Activated naive CD4-positive, alpha-beta T cell (primary cell): ENCODE data around the gene CHP2.
"Not testable (repeated sequence)": the region's sequence is repeated elsewhere in the genome, so short reads cannot be mapped to it uniquely, and the experiment has no call there.

Source experiments
- DNase-seq, 4 experiments: peaks; one replicate each; lab custom pipeline; 2025; lab: John Stamatoyannopoulos, UW

The CHP2 gene

GRCh38 chr16:23745263-23745662 lies 9.6 kb upstream of the CHP2 start:
- DNase-seq = no peak

GRCh38 chr16:23748630-23749029 lies 6.2 kb upstream of the CHP2 start:
- DNase-seq = no peak

GRCh38 chr16:23751053-23751452 lies 3.8 kb upstream of the CHP2 start:
- DNase-seq = not testable (repeated sequence)

DNA sequence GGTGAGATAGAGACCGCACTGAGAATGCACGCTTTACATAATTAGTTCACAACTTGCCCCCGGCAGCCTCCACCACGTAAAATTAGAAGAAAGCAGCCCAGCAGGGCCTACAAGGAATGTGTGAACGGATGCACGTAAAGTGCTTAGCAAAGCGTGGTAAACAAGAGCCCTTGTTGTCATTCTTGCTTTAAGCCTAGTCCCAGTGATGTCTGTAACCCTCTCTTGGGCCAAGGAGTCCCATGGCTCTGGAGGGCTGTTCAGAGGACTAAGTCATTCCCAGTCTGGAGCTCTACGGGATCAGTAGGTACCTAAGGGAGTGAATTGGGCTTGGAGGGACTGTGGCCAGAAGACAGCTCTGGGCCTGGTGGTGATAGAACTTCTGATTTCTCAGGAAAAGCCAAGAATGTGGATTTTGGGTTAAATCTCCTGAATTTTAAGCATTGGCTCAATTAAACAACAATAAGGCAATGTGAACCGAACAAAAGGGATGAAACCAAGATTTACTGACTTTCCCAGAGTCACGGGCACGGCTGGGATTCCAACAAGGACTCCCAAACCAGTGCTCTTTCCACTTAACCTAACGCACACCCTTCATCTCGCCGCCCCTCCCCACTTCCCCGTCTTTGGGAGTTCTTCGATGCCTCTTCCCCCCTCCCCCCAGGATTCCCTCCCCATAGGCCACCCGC lies 775 bp upstream of the CHP2 start:
- DNase-seq = no peak

DNA sequence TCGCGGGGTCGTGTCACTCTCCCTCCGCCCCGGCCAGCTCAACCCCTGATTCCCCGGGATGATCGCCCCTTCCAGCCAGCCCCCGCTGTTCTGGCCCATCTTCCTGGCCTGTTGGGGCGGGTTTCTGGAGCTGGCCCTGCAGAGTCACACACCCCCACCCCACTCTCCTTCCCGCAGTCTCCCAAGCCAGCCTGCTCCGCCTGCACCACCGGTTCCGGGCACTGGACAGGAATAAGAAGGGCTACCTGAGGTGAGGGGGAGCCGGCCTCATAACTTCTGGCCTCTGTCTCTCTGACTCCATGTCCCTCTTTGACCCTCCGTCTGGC lies 621 bp downstream of the CHP2 start:
- no peak for DNase-seq

GRCh38 chr16:23757116-23757515 lies 2.3 kb downstream of the CHP2 start:
- DNase-seq = no peak

DNA sequence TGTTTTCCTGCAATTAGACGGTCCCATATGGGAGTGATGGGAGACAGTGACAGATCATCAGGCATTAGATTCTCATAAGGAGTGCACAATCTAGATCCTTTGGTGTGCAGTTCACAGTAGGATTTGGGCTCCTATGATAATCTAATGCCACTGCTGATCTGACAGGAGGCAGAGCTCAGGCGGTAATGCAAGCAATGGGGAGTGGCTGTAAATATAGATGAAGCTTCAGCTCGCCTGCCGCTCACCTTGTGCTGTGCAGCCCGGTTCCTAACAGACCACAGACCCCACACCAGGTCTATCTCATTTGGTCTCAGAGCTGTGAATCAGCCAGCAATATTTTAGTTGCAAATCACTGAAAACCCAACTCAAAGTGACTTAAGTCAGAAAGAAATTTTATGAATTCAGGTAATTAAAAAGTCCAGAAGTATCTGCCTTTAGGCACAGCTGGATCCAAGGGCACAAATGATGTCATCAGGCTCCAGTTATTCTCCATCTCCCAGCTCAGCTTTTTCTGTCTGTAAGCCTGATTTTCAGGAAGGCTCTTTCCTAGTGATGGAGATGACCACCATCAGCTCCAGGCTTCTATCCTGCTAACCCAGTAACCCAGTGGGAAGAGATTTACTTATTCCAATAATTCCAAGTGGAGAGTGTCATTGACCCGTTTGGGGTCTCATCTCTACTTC lies 3.3 kb downstream of the CHP2 start:
- DNase-seq = no peak

- DNase-seq = no peak
Measured at GRCh38 chr16:23765933-23766332, 11.1 kb downstream of the CHP2 start.

DNA sequence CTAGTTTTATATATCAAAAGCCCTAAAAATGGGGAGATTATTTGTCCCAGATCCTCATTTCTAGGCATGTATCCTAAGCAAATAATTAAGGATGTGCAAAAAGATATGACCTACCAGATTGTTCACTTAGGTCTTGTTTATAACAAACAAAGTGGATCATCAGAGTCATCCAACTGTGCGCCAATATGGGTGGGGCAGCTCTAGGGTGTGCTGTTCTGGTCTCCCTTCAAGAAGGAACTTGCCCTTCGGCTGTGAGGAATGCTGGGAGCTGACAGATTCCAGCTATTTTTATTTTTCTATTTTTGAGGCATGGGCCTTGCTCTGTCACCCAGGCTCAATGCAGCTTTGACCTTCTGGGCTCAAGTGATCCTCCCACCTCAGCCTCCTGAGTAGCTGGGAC lies 13.8 kb downstream of the CHP2 start:
- DNase-seq = no peak

DNA sequence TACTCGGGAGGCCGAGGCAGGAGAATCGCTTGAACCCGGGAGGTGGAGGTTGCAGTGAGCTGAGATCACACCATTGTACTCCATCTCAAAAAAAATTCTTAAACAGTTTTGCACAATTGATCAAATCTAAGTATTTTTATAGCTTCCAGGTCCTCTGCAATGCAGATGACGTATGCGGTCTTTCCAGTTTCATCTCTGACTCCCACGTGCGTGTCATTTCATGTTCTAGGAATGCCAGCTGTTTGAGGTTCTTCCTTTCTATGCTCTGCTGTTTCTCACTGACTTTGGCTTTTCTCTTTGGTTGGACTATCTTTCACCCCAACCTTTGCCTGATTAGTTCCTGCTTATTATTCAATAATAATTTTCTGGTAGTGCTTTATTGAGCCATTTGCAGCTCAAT lies 16.2 kb downstream of the CHP2 start:
- no peak for DNase-seq

DNA sequence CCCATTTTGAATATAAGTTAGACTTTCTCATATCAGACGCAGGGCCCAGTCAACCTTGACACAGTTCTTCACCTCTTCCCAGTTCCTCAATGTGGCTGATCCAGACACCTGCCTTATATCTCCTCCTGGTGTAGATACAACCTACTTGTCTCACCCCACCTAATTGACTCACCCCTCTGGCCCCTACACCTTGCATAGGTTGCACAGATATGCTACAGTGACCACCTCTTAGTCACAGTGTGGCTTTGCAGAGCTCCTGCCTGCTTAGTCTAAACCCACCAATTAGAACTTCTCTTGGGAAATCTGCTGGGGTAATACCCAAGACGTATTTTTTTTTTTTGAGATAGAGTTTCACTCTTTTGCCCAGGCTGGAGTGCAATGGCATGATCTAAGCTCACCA lies 16.8 kb downstream of the CHP2 start:
- no peak for DNase-seq

- no peak for DNase-seq
Measured at GRCh38 chr16:23773339-23773738, 18.5 kb downstream of the CHP2 start.

DNA sequence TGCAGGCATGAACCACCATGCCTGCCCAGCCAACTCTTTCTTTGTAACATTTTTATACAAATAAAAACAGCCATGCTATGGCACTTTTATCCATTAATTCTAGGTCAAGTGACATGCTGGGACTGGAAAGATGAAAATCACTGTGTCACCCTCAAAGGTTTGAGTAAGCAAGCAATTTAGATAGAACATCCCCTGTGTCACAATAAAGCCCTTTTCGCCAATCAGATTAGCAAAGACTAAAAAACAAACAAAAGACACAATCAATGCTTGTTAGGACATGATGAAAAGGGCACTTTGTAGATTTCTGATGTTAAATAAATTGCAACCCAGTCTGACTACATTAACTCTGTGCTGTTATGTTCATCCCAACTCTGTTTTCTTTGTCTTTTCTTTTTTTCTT lies 26.4 kb downstream of the CHP2 start:
- no peak for DNase-seq

DNA sequence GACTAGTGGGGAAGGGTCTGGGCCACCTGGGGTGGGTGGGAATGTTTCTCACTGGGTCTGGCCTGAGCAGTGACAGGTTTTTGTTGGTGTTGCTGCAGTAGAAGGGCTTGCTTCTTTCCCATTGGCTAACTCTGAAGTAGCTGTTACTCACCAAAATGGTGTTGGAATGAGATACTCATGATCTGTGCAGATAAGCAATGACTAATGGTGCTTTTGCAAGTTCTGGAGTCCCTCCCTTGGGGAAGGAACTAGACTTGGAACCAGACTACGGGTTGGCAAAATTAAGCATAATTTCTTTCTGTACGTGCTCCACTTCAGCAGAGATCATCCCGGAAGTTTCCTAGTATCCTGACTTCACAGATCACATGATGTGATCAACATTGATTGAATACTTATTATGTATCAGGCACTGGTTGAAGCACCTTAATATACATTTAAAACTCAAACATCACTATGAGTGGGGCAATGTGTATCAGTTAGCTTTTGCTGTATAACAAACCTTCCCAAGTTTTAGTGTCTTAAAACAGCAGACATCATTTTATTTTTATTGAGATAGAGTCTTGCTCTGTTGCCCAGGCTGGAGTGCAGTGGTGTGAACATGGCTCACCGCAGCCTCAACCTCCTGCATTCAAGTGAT lies 30.1 kb downstream of the CHP2 start:
- no peak for DNase-seq

GRCh38 chr16:23785842-23786241 lies 31.0 kb downstream of the CHP2 start:
- no peak for DNase-seq

- DNase-seq = no peak
Measured at GRCh38 chr16:23786964-23787561, 32.2 kb downstream of the CHP2 start.

DNA sequence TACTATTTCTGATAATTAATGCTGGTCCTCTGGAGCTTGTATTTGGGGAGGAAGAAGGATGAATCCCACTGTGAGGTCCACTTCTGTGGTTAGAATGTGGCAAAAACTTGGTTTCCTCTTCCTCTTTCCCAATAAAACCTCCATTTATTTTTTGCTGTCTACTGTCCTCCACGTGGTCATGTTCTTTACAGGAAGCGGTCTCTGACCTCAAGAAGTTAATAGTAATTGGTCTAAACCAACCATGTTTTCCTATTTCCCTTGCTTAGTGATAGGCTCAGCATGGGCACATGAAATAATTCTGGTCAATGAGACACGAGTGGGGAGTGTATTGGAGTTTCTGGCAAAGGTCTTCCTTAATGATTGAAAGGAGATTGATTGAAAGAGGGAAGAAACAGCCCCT lies 33.9 kb downstream of the CHP2 start:
- DNase-seq = no peak

GRCh38 chr16:23795378-23795777 lies 40.6 kb downstream of the CHP2 start:
- DNase-seq = no peak

DNA sequence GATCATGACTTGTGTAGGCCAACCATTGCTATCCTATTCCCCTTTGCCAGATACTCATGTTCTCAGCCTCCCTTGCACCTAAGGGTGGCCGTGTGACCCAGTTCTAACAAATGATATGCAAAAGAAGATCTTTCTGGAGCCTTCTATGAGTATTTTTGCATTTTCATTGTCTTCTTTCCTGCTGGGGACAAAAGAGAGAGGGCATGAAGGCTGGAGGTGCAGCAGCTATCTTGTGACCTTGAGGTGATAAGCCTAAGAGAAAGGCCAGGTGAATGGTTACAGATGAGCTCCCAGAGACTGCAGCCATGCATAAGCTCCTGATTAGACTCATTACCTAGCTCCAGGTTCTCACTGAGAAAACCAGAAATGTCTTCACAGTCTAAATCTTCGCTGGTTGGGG lies 42.1 kb downstream of the CHP2 start:
- DNase-seq = no peak

GRCh38 chr16:23801378-23801777 lies 46.6 kb downstream of the CHP2 start:
- peak; percentile 43 to 79 (median 64) for DNase-seq

DNA sequence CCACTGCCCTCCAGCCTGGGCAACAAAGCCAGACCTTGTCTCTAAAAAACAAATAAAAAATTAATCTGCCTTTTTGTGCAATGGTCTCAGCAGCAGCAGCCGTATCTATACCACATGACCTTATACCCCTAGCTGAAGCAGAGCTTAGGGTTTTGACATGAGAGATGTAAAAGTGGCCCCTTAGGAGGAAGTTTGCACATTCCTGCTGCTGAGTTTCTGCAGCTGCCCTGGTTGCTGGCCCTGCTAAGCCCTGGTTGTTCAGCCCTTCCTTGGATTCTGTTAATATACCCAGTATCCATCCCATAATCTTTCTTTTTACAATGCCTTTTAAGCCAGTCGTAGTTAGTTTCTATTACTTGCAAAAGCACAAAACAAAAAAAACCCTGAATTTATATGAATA lies 48.0 kb downstream of the CHP2 start:
- DNase-seq = no peak

GRCh38 chr16:23803591-23804123 lies 48.8 kb downstream of the CHP2 start:
- peak in 3 of 4 experiments; percentile 23 to 59 (median 45) for DNase-seq

- DNase-seq = no peak
Measured at GRCh38 chr16:23807028-23807427, 52.2 kb downstream of the CHP2 start.
